Mammary epithelial cell (primary cell): ENCODE data around the gene HOXC4.

Source experiments
- CTCF ChIP-seq, 2 donors: IDR thresholded peaks in 1 of 2; conservative IDR thresholded peaks in 1 of 2; 2 replicates each; pipeline ENCODE4 v1.5.1; 2011 to 2012; ENCODE audit warnings: inconsistent platforms in 2 of 2, low read length in 2 of 2, mild to moderate bottlenecking in 2 of 2, control low read depth in 1 of 2, low read depth in 1 of 2; ENCODE audit not compliant: insufficient read depth in 1 of 2; ENCODE audit errors: extremely low read depth in 1 of 2
- EZH2 ChIP-seq: IDR thresholded peaks from 2 replicates; pipeline ENCODE4 v1.6.1; 2012; ENCODE audit warnings: low read length, inconsistent platforms, borderline replicate concordance

DNA sequence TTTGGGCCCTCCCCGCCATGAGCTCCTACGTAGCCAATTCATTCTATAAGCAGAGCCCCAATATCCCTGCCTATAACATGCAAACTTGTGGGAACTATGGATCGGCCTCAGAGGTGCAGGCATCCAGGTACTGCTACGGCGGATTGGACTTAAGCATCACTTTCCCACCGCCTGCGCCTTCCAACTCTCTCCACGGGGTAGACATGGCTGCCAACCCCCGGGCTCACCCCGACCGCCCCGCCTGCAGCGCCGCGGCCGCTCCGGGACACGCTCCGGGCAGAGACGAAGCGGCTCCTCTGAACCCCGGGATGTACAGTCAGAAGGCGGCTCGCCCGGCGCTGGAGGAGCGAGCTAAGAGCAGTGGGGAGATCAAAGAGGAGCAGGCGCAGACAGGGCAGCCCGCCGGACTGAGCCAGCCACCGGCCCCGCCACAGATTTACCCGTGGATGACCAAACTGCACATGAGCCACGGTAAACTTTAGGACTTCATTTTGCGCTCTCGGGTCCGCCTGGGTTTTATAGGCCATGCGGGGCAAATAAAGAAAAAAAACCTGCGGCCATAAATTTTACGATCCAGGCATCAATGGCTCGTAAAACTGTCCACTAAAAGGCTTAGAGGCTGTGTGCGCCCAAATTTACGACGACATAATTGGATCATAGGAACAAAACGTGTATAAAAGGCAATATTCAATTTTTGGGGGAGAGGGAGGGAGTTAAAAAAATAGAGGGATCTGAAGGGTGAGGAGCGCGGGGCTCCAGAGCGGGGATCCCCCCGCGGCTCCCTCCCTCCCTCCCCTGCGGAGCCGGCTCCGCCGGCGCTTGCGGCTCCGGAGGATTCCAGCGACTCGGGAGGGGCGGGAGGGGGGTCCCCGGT, 20.3 kb upstream of the HOXC4 start:
- TF ChIP-seq CTCF (conservative IDR thresholded peaks at IDR 0.05 in 1 of 2, IDR thresholded peaks at IDR 0.05 in 1 of 2; ENCODE audit: extremely low read depth in 1 of 2, insufficient read depth in 1 of 2, low read depth in 1 of 2, low read length in 2 of 2) (no peak), EZH2 (no peak)
